COR-L47 (cell line): ENCODE results near the gene POR.
"Not testable (repeated sequence)": the region's sequence is repeated elsewhere in the genome, so short reads cannot be mapped to it uniquely, and the experiment has no call there.

Experiments used
- DNase-seq: peaks from one replicate; lab custom pipeline; 2025; lab: John Stamatoyannopoulos, UW

The POR gene

DNA sequence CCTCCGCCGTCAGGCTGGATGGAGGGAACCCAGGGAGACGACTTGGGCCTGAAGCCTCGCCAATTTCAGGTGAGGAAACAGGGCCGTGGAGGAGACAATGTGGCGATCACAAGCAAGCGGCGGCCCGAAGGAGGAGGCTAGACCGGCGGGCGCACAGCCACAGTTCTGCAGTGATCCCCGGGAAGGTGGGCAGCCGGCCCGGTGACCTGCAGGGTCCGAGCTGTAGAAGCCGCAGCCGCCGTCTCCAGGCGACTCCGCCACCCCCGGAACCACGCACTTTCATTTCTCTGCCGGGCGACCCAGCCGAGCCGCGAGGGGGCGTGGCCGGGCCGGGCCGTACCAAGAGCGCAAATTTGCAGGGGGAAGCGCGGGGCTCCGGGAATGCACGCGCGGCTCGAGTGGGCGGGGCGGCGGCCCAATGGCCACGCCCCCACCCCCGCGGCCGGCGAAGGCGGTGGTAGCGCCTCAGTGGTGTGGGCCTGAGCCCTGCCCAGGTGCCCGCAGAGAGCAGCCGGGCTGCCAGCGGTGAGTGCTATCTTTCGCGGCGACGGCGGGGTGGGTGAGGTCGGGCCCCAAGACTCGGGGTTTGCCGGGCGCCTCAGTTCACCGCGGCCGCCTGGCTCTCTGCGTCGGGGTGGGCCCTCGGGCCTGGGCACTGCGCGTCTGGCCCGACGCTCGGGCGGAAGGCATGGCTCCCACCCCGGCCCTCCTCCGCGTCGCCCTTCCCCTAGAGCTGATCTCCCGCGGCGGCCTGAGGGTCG lies at the start of gene POR:
POR (plus strand) TSS at position 501 of the 761 bp plus-strand sequence. CDS start 38,847 bp downstream, outside the sequence.
- DNase-seq = peak; percentile 88

DNA sequence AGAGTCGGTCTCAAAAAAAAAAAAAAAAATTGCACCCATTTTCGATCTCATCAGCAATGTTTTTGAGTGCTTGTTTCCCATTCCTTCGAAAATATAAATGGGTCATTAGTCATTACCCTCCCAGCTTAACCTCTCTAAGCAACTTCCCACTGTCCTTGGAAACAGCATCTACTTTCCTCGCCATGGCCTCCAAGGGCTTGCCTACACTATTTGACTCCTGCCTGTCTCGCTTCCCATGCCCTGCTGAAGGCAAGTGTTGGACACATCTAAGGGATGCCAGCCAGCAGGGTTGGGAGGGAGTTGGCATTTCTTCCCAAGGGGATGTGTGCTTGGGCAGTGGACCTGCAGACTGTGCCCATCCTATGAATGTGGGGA lies 48.9 kb upstream of the POR start:
- no peak for DNase-seq

DNA sequence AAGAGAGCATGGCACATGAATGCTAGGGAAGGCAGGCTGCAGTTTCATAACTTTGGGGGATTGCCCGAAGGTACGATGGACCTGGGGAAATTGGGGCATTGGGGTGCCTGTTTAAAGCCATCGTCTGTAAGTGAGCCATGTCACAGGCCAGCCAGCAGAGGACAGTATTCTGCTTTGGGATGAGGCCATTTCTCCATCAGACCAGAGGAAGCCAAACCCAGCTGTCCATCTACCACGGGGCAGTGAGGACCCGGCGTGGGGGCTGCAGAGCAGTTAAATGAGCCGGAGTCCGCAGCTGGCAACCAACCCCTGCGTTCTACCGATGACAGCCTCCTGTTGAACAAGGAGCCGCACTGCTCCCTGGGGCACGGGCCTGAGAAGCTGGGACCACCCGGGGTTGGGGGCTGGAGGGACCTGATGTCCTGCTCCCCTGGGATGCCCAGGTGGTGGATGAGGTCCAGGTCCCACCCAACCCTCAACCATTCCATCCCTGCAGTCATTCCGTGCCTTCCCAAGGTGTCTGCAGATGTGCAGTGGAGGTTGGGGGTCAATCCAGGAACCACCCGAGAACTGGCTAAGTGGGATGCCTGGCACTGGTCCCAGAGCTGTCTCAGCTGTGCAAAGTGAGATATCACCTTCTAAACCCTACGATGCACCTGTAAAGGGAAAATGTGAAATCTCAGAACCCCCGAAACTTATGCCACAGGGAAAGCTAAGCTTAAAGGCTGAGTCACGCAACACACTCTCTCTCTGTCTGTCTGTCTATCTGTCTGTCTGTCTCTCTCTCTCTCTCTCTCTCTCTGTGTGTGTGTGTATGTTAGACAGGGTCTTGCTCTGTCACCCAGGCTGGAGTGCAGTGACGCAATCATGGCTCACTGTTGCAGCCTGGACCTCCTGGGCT lies 48.2 kb upstream of the POR start:
- DNase-seq = peak; percentile 55

DNA sequence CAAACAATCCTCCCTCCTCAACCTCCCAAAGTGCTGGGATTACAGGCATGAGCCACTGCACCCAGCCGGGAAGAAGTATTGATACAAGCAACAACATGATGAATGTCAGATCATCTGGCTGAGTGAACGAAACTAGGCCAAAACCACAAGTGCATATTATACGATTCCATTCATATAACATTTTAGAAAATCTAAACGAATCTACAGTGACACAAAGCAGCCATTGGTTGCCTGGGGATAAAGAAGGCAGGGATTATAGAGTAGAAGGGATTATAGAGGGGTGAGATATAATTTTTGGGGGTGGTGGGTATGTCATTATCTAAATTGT lies 47.6 kb upstream of the POR start:
- no peak for DNase-seq

DNA sequence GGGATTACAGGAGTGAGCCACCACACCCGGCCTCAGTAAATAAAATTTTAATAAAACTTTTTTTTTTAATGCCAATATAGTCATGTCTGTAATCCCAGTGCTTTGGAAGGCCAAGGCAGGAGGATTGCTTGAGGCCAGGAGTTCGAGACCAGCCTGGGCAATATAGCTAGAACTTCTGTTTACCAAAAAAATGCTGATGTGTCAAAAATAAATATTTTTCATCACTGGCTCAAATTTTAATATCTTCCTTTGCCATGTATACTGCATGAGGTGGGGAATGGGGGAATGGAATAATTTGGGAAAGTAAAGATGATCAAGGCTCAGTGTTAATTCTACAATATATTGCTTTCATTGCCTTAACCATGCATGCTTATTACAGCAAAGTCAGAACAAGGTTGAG lies 46.8 kb upstream of the POR start:
- no peak for DNase-seq

DNA sequence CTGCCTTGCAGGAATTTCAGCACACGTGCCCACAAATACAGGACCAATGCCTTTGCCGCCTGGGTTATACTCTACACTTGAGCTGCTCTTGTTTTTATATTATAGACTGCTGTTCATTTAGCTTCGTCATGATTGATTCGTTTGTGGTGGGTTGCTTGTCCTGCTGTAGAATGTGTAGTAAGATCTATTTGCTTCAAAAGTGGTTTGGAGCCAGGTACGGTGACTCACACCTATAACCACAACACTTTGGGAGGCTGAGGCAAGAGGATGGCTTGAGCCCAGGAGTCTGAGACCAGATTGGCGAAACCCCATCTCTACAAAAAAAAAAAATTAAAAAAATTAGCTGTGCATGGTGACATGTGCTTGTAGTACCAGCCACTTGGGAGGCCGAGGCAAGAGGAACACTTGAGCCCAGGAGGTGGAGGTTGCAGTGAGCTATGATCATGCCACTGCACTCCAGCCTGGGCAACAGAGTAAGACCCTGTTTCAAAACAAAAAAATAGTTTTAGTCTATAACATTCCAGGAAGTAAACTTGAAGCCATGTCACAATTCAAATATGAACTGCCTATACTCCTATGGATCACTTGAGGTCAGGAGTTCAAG lies 45.1 kb upstream of the POR start:
- no peak for DNase-seq

DNA sequence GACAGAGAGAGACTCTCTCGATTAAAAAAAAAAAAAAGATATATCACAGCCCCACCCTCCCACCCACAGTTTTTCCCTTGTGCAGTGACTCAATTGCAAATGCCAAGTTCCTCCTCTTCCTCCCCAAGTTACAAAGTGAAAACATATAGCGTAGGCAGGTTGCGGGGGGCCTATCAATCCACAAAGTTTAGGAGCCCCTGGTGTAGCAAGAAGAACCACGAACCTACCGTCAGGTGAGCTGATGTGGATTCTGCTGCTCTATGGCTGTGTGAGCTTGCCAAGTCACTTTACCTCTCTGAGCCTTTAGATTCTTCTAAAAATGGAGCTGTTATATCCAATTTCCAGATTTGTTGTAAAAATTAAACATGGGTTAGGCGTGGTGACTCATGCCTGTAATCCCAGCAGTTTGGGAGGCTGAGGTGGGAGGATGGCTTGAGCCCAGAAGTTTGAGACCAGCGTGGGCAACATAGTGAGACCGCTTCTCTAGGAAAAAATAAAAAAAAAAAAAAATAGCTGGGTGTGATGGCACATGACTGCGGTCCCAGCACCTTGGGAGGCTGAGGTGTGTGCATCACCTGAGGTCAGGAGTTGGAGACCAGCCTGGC lies 44.3 kb upstream of the POR start:
- no peak for DNase-seq

DNA sequence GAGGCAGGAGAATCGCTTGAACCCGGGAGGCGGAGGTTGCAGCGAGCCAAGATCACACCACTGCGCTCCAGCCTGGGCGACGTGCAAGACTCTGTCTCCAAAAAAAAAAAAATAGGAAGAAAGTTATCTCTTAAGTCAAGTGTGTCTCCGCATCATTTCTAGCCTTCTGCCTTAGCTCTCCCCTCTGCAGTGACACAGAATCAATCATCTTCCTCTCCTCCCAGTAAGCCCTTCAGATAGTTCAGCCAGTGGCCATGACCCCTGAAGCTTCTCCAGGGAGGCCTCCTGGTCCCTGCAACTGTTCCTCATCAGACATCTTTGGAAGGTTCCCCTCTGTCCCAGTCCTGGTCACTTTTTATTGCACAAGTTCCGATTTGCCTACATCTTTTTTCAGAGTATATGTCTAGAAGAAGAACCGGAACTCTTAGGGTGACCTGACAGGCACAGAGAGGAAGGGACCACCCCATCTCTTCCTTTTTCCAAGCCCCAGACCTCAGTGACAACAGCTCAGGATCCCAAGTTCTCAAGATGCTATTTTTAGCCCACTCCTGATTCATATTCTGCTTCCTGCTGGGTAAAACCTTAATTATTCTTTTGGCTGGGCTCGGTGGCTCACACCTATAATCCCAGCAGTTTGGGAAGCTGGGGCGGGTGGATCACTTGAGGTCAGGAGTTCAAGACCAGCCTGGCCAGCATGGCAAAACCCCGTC lies 42.7 kb upstream of the POR start:
- DNase-seq = no peak

DNA sequence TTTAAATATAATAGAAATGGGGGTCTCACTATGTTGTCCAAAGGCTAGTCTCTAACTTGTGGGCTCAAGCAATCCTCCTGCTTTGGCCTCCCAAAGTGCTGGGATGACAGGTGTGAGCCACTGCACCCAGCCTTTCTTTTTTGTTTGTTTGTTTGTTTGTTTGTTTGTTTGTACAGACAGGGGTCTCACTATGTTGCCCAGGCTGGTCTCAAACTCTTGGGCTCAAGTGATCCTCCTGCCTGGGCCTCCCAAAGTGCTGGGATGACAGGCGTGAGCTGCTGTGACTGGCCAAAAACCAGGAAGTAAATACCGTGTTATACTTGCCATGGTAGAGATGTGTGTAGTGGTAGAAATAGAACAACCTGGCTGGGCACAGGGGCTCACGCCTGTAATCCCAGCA lies 40.8 kb upstream of the POR start:
- DNase-seq = not testable (repeated sequence)

DNA sequence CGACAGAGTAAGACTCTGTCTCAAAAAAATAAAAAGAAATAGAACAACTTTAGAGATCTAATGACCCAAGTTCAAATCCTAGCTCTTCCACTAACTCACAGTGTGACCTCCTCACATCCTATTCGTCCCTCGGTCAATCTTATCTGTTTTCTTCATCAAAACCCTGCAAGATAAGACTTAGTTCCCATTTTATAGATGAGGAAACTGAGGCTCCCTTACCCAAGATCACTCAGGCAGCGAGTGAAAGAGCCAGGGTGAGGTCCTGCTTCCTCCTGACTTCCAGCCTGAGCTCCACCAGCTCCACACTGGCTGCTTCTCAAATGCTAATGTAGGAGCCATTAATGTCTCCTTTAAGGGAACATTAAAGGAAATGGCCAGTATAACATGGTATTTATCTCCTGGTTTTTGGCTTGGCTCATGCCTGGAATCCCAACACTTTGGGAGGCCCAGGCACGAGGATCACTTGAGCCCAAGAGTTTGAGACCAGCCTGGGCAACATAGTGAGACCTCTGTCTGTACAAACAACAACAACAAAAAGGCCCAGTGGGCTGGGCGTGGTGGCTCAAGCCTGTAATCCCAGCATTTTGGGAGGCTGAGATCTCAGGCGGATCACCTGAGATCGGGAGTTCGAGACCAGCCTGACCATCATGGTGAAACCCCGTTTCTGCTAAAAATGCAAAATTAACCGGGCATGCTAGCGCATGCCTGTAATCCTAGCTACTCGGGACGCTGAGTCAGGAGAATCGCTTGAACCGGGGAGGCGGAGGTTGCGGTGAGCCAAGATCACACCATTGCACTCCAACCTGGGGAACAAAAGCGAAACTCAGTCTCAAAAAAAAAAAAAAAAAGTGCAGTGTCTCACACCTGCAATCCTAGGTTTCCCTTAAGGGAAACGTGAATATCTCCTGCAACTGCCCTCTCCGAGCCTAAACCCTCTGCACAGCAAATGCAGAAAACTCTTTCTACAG lies 39.6 kb upstream of the POR start:
- no peak for DNase-seq

DNA sequence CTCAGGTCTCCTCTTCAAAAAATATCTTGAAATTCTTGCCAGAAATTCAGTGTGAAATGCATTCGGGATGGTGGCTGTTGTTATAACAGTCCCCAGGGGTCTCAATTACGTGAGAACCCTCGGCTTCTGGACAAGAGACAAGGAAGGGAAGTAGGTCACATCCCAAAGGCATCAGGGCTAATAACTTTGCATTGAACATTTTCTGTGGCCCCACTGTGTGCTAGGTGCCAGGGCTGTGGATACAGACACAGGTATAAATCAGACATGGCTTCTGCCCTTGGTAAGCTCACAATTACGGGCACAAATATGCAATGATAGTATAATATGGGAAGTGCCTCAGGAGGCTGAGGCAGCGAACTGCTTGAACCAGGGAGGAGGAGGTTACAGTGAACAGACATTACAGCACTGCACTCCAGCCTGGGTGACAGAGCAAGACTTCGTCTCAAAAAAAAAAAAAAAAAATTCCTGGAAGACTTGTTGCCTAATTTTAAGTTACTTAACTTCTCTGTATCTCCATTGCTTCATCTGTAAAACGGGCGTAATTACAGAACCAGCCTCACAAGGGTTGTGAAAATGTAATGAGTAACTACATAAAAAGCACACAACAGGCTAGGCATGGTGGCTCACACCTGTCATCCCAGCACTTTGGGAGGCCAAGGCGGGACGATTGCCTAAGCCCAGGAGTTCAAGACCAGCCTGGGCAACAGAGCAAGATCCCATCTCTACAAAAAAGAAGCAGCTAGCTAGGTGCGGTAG lies 38.7 kb upstream of the POR start:
- DNase-seq = no peak

DNA sequence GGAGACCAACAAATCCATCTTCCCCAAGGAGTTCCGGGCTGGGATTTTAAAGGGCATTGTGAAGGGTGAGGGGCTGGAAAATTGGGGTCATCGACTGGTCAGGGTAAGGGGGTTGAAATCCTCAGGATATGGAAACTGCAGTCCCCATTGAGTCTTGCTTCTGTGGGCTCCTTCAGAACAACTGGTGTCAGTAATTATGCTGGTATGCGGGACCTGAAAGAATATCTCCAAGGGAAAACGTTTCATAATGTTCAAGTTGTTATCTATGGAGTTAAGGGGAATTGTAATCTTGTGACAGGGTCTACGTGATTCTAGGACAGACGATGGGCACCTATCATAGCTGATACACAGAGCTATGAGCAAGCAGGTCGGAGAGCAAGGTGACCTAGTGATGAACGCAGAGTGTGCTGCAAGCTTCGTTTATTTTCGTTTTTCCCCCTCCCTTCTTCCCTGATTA lies 36.6 kb upstream of the POR start:
- no peak for DNase-seq

DNA sequence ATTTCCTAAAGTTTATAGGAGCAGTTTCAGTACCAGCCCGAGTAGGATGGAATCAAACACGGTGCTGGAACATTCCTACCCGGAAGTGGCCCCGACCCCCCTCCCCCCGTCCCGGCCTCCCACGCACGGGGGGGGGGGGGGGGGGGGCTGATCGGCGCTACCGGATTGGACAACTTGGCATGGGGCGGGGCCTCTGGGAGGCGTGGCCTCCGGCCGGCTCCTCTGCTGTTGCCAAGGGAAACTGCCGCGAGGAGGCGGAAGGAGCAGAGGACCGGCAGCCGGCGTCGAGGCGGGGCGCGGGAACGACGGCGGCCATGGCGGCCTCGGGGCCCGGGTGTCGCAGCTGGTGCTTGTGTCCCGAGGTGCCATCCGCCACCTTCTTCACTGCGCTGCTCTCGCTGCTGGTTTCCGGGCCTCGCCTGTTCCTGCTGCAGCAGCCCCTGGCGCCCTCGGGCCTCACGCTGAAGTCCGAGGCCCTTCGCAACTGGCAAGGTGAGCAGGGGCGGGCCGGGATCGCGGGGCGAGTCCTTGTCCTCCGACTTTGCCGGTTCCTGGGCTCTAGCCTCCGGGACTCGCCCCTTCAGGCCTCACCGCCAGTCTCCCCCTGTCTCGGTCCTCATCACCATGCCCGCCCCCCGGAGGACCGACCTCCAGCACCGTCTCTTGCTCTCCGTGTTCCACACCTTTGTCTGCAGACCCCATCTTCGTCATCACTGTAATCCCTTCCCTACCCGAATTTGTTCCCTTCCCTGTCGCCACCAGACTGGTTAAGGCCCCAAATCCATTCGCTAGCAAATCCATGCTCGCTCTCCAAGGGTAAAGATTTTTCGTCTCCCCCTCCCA lies 36.0 kb upstream of the POR start, which contains the start of gene RHBDD2:
RHBDD2 (plus strand) TSS at position 266 of the 843 bp plus-strand sequence; CDS start at position 315, 49 bp downstream.
- peak; percentile 93 for DNase-seq

DNA sequence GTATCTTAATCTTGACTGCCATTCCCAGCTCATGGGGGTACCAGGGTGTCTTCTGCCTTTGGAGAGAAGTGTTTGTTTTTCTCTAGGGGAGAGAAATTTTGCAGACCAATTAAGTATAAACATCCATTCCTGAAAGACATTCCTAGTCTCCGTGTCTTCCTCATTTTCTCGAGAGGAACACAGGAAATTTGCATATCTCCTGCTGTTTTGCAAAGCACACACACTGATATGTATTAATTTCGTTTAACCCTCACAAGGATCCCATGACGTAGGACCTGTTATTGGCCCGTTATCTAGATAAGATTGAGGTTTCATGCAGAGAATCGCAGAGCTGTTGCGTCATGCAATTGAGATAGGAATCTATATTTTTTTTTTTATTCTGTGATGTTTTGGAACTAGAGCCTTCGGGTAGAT lies 35.2 kb upstream of the POR start:
- peak; percentile 30 for DNase-seq

DNA sequence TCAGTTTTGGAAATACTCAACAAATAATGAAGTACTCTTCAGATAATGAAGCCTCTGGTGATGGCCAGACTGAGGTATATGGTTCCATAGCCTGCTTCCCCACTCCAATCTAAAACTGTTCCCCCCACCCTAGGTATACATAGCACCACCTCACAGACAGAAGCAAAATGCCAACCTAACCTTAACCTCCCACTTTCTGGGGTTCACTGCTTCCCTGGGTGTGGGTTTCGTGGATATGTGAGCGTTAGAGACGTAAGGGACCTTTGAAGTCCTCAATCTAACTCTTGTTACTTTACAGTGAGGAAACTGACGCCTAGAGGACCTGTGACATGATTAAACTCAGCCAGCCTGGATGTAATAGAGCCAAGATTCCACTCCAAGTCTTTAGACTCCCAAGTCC lies 34.7 kb upstream of the POR start:
- no peak for DNase-seq

DNA sequence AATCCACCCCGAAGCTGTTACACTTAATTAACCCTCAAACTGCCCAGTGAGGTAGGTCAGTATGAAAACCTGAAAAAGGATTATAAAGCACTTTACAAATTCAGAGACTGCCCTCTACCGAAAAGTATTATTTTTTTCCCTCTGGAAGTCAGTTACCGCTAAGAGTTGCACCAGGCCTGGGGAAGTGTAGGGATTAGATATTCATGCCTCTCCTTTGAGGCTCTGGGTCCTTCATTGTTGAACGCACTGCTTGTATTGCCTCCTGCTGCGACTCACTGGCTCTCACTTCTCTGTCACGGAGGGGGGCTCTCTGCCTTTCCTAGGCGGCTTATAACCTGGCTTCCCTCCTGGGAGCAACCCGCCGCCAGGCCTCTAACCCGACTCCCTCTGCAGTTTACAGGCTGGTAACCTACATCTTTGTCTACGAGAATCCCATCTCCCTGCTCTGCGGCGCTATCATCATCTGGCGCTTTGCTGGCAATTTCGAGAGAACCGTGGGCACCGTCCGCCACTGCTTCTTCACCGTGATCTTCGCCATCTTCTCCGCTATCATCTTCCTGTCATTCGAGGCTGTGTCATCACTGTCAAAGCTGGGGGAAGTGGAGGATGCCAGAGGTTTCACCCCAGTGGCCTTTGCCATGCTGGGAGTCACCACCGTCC lies 33.4 kb upstream of the POR start:
- no peak for DNase-seq

DNA sequence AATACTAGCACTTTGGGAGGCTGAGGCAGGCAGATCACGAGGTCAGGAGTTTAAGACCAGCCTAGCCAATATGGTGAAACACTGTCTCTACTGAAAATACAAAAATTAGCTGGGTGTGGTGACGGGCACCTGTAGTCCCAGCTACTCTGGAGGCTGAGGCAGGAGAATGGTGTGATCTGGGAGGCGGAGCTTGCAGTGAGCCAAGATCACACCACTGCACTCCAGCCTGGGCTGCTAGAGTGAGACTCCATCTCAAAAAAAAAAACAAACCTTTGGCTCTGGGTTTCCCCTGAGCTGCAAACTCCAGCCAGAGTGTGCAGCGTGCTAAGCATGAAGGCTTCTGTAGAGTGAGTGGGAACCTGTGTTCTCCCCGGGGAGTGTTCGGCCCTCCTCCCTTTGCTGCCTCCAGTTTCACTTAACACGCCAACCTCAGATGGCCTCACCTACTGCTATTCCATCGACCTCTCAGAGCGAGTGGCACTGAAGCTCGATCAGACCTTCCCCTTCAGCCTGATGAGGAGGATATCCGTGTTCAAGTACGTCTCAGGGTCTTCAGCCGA lies 31.6 kb upstream of the POR start:
- DNase-seq = not testable (repeated sequence)

DNA sequence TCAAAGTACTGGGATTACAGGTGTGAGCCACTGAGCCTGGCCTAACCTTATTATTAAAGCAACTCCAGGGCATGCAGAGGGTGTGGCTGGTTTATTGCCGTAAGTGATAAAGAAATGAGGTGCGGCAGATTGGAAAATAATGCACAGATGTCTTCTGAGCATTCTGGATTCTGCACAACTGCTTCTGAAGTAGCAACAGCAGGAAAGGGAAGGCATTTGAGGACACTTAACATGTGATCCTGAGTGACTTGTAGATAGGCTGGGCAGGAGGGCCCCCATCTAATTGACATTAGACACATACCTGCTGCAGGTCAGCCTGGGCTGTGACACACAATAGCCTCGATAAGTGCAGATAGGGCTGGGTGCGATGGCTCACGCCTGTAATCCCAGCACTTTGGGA lies 30.5 kb upstream of the POR start:
- no peak for DNase-seq
